GM21737 (cell line): ENCODE results near the gene CHI3L2.

Experiments used
- ATAC-seq: cut with Tn5 transposase; IDR thresholded peaks from one replicate; pipeline ENCODE4 v1.9.1; 2021; ENCODE audit warnings: mild to moderate bottlenecking, moderate library complexity; ENCODE audit not compliant: unreplicated experiment

Gene CHI3L2

DNA sequence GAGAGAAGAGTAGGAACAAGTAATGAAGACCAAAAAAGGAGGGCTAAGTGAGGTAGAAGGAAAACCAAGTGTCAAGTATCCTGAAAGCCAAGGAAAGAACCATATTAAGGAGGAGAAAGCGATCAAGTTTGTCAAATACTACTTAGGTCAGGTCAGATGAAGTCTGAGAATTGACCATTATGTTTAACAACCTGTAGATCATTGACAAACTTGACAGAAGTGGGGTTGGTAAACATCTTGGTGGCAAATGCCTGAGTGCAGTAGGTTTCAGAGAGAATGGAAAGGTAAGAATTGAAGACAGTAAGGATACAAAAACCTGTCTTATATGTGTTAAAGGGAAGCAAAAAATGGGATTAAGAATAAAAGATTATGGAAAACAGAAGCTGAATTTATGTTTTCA, 59.4 kb downstream of the CHI3L2 start:
- ATAC-seq: no peak

DNA sequence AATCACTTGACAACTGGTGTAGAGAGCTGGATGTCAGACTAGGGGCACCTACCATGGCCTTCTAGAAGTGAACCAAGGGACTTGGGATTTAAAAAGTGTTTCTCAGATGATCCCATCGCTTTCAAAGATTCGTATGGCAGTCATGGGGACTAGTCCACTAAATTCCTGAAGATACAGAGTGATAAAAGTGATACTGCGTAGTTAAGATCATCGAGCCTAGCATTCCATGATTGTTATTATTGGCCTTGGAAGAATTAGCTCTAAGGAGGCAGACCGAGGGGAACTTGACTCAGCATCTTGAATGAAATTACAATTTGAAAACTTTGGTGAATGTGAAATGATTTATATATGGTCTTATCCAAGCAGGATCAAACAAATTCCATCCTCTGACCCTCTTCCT, 61.9 kb downstream of the CHI3L2 start:
- no peak for ATAC-seq

DNA sequence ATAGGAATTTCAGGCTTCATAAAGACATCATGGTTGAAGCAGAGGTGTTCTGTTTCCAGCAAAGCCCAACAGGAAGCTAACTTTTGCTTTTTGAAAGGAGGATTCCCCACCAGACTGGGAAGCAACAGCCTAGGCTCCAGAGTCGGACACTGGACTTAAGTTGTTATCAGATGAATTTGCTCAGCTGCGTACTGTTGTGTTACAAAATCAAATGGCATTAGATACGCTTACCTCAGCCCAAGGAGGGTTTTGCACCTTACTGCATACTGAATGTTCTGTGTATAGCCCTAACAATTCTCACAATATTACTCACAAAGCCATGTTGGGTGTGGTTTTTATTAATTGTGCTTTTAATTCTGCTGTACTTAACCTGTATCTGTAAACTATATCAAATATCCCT, 62.6 kb downstream of the CHI3L2 start:
- ATAC-seq: no peak

DNA sequence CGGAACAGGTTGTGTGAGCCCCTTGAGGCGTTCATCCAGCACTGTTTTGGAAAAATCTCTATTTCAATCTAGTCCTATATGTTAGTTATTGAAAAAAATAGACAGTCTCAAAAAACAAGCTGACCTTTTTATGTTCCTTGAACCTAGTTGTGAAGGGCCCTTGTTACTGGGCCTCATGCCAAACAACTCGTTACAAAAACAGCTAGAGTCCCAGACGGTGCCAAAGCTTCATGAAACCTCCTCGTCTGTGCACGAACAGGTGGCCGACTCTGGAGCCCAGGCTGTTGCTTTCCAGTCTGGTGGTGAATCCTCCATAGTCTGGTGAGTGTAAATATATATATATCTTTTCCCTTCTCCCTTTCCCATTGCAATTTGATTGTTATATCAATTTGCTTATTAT, 63.1 kb downstream of the CHI3L2 start, which contains the start of gene CHIA:
Gene CHIA, plus strand, starts transcription at position 222 of the 400 bp plus-strand sequence. CDS start 19,617 bp downstream, outside the sequence.
- ATAC-seq: no peak
